Ectodermal cell (in vitro differentiated cells): ENCODE results near the gene CCDC102B. TPM values are rescaled to one million over a fixed set of nuclear protein-coding genes. Genes with fewer than 3 reads are reported as not detected.

ENCODE experiments used
- H3K27ac ChIP-seq: 2 replicates; pipeline ENCODE4 v1.7.0; 2013; ENCODE audit warnings: mild to moderate bottlenecking, low read depth, low read length; ENCODE audit not compliant: insufficient read depth, poor library complexity, severe bottlenecking
- H3K27me3 ChIP-seq: 2 replicates; pipeline ENCODE4 v1.7.0; 2013; ENCODE audit warnings: mild to moderate bottlenecking, low read length; ENCODE audit not compliant: insufficient read depth, control insufficient read depth, poor library complexity, severe bottlenecking
- H3K36me3 ChIP-seq: one replicate; pipeline ENCODE4 v1.7.0; 2013; ENCODE audit warnings: low read length; ENCODE audit not compliant: control insufficient read depth, insufficient read depth
- H3K4me1 ChIP-seq: one replicate; pipeline ENCODE4 v1.7.0; 2013; ENCODE audit warnings: low read length; ENCODE audit not compliant: control insufficient read depth, insufficient read depth
- H3K4me3 ChIP-seq: 2 replicates; pipeline ENCODE4 v1.7.0; 2013; ENCODE audit warnings: low read depth, low read length, control low read depth; ENCODE audit not compliant: insufficient read depth
- H3K9me3 ChIP-seq: 2 replicates; pipeline ENCODE4 v1.7.0; 2013; ENCODE audit warnings: mild to moderate bottlenecking, low read length, moderate library complexity; ENCODE audit not compliant: control insufficient read depth
- WGBS, 2 experiments: methylation state at CpG; one replicate each; pipeline ENCODE4 v1.1.7; 2013; ENCODE audit warnings: missing lambda C conversion rate in 2 of 2; 5-methylcytosine and 5-hydroxymethylcytosine counted together
- polyA plus RNA-seq, 4 experiments: library from polyadenylated mRNA; stranded (reverse); fragments of 50-300 nt; gene quantifications; one replicate each; pipeline ENCODE4 v1.2.3, GENCODE V29; 2013

The CCDC102B gene
- polyA plus RNA-seq (2013, experiment 1 of 4), result 8.9 TPM
- 9.5 TPM for polyA plus RNA-seq (2013, experiment 2 of 4)
- polyA plus RNA-seq (2013, experiment 3 of 4), result 8.4 TPM
- 7.0 TPM for polyA plus RNA-seq (2013, experiment 4 of 4)

GRCh38 chr18:68797871-68798270 is at the start of gene CCDC102B:
Gene CCDC102B (plus strand): TSS chr18:68798080. CDS start chr18:68836764, 38,684 bp downstream.
- no peak within 1 kb of the TSS for H3K4me3 ChIP-seq
- no peaks in the 10 kb centered on the region for H3K36me3 ChIP-seq
- no peaks in the 10 kb centered on the region for H3K9me3 ChIP-seq
- no peaks in the 10 kb centered on the region for H3K27me3 ChIP-seq
- WGBS, 2 experiments, result 79 to 85% methylated on average over 1 of the region's 1 CpG
- H3K4me1 ChIP-seq, result peaks cover 7% of the 10 kb centered on the region
- H3K27ac ChIP-seq, result peak within 1 kb of the TSS; percentile 6

GRCh38 chr18:68757126-68757525 is 40.8 kb upstream of the CCDC102B start:
- Histone ChIP-seq H3K27ac (no peak overlapping the region), H3K36me3 (no peaks in the 10 kb centered on the region), H3K4me3 (no peak overlapping the region), H3K4me1 (no peaks in the 10 kb centered on the region), H3K9me3 (no peaks in the 10 kb centered on the region), H3K27me3 (no peaks in the 10 kb centered on the region)
- 100% methylated on average over 1 of the region's 1 CpG; no CpG with 5 or more reads in 1 of the 2 experiments for WGBS, 2 experiments

- Histone ChIP-seq H3K4me3 (no peak overlapping the region), H3K9me3 (no peaks in the 10 kb centered on the region)
- 75 to 100% methylated on average over 1 to 2 of the region's 2 CpGs for WGBS, 2 experiments
Observed at GRCh38 chr18:68759308-68759707, 38.6 kb upstream of the CCDC102B start.

GRCh38 chr18:68763083-68763482 is 34.8 kb upstream of the CCDC102B start:
- no peak overlapping the region for H3K4me3 ChIP-seq
- H3K4me1 ChIP-seq, result no peaks in the 10 kb centered on the region
- 90 to 95% methylated on average over 2 of the region's 2 CpGs for WGBS, 2 experiments
- H3K27me3 ChIP-seq, result no peaks in the 10 kb centered on the region
- no peaks in the 10 kb centered on the region for H3K9me3 ChIP-seq
- H3K36me3 ChIP-seq, result no peaks in the 10 kb centered on the region
- H3K27ac ChIP-seq, result no peak overlapping the region

More at GRCh38 chr18:68759308-68759707, 38.6 kb upstream of the CCDC102B start:
- Histone ChIP-seq H3K27ac (no peak overlapping the region), H3K36me3 (no peaks in the 10 kb centered on the region), H3K27me3 (no peaks in the 10 kb centered on the region), H3K4me1 (no peaks in the 10 kb centered on the region)

- Histone ChIP-seq H3K27ac (no peak overlapping the region), H3K4me1 (no peaks in the 10 kb centered on the region), H3K27me3 (no peaks in the 10 kb centered on the region), H3K4me3 (no peak overlapping the region), H3K36me3 (no peaks in the 10 kb centered on the region), H3K9me3 (no peaks in the 10 kb centered on the region)
- 89 to 96% methylated on average over 1 to 2 of the region's 2 CpGs for WGBS, 2 experiments
Observed at GRCh38 chr18:68764016-68764415, 33.9 kb upstream of the CCDC102B start.

- H3K27me3 ChIP-seq, result no peaks in the 10 kb centered on the region
- no peaks in the 10 kb centered on the region for H3K9me3 ChIP-seq
- H3K4me1 ChIP-seq, result no peaks in the 10 kb centered on the region
- H3K27ac ChIP-seq, result no peak overlapping the region
- 87 to 96% methylated on average over 2 of the region's 2 CpGs for WGBS, 2 experiments
- no peaks in the 10 kb centered on the region for H3K36me3 ChIP-seq
- H3K4me3 ChIP-seq, result no peak overlapping the region
Observed at GRCh38 chr18:68766433-68766832, 31.4 kb upstream of the CCDC102B start.

GRCh38 chr18:68769461-68769860 is 28.4 kb upstream of the CCDC102B start:
- Histone ChIP-seq H3K27me3 (no peaks in the 10 kb centered on the region), H3K4me1 (no peaks in the 10 kb centered on the region), H3K9me3 (no peaks in the 10 kb centered on the region), H3K36me3 (no peaks in the 10 kb centered on the region), H3K4me3 (no peak overlapping the region), H3K27ac (no peak overlapping the region)
- WGBS, 2 experiments, result 93 to 98% methylated on average over 3 of the region's 3 CpGs

GRCh38 chr18:68772268-68772667 is 25.6 kb upstream of the CCDC102B start:
- no peak overlapping the region for H3K4me3 ChIP-seq
- H3K9me3 ChIP-seq, result no peaks in the 10 kb centered on the region
- 84 to 96% methylated on average over 2 of the region's 2 CpGs for WGBS, 2 experiments
- no peaks in the 10 kb centered on the region for H3K4me1 ChIP-seq
- no peaks in the 10 kb centered on the region for H3K27me3 ChIP-seq
- no peaks in the 10 kb centered on the region for H3K36me3 ChIP-seq
- H3K27ac ChIP-seq, result no peak overlapping the region

GRCh38 chr18:68778280-68778886 is 19.5 kb upstream of the CCDC102B start:
- WGBS, 2 experiments, result 84 to 97% methylated on average over 2 to 3 of the region's 3 CpGs
- Histone ChIP-seq H3K4me3 (no peak overlapping the region), H3K9me3 (no peaks in the 10 kb centered on the region), H3K4me1 (no peaks in the 10 kb centered on the region), H3K36me3 (no peaks in the 10 kb centered on the region), H3K27me3 (no peaks in the 10 kb centered on the region), H3K27ac (no peak overlapping the region)

- Histone ChIP-seq H3K27ac (no peak overlapping the region), H3K27me3 (no peaks in the 10 kb centered on the region), H3K4me3 (no peak overlapping the region), H3K4me1 (no peaks in the 10 kb centered on the region), H3K36me3 (no peaks in the 10 kb centered on the region), H3K9me3 (no peaks in the 10 kb centered on the region)
- 75 to 94% methylated on average over 1 to 2 of the region's 3 CpGs for WGBS, 2 experiments
Observed at GRCh38 chr18:68779169-68779568, 18.7 kb upstream of the CCDC102B start.
